GM21529 (cell line): Measurements from ENCODE around the gene PDP2.

Experiments
- ATAC-seq: cut with Tn5 transposase; IDR thresholded peaks from one replicate; pipeline ENCODE4 v1.9.1; 2021; ENCODE audit not compliant: unreplicated experiment

The PDP2 gene

GRCh38 chr16:66880288-66881013 lies at the start of gene PDP2:
PDP2 (plus strand) TSS chr16:66880515; CDS start chr16:66884285, 3,770 bp downstream.
- ATAC-seq: peak; percentile 94

DNA sequence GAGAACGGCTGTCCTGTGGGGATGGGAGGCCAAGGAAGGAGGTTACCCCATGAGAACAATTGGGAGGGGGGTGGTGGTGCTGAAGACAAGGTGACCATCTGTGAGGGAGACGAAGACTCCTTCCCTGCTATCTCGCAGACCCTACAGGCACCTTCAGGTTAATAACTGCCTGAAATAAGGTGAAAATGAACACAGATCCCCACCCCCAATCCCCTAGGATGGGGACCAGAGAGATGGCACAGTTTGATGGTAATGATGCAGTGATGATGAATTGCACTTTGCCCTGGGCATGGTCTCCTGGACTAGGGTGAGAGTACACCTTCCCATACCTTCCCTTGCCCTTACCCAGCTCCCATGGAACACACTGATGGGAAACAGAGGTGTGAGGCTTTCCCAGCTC lies 48.1 kb upstream of the PDP2 start:
- no peak for ATAC-seq

GRCh38 chr16:66832661-66833305 lies 47.5 kb upstream of the PDP2 start:
- ATAC-seq: no peak

DNA sequence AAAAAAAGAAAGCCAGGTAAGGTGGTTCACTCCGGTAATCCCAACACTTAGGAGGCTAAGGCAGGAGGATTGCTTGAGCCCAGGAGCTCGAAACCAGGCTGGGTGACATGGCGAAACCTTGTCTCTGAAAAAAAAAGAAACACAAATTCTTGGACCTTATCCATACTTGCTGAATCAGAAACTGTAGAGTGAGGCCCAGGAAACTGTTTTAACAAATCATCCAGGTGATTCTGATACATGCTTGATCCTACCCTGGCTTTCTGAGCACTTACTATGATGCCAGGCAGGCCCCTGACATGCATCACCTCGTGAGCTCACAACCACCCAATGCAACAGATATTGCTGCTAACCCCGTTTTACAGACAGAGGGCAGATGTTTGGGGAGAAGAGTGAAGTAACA lies 45.6 kb upstream of the PDP2 start:
- no peak for ATAC-seq

- no peak for ATAC-seq
Measured at GRCh38 chr16:66840883-66841282, 39.4 kb upstream of the PDP2 start.

DNA sequence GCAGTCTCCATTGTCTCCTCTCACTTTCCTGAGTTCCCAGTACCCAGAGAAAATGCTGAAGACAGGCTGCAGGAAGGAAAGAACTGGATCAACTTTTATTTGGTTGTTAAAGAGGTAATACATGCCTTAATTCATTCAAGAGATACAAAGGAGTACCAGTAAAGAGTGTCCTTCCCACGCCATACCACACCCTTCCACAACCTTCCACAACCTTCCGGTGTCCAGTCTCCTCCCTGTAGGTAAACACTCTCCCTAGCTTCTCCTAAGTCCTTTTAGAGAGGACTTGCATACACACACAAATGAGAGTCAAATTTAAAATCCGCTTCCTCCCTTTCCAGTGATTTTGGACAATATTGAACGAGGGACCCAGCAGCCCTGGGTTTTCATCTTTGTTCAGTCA lies 38.9 kb upstream of the PDP2 start:
- no peak for ATAC-seq

- no peak for ATAC-seq
Measured at GRCh38 chr16:66842765-66843164, 37.5 kb upstream of the PDP2 start.

DNA sequence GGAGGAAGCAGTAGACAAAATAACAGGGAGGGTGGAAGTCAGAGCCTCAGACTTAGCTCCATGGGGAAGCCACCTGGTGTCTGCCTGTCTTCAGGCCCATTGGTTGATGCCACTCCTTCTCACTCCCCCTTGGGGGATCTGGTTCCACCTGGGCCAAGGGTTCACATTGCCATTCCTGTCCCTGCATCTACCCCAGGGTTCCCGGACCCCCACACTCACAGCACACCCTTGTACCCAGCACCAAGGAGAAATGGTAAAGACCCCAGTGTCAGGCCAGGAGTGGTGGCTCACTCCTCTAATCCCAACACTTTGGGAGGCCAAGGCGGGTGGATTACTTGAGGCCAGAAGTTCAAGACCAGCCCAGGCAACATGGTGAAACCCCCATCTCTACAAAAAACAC lies 37.1 kb upstream of the PDP2 start:
- ATAC-seq: no peak

GRCh38 chr16:66844009-66844341 lies 36.3 kb upstream of the PDP2 start:
- ATAC-seq: no peak

- no peak for ATAC-seq
Measured at GRCh38 chr16:66844342-66845079, 35.8 kb upstream of the PDP2 start, which contains the start of gene CA7. CA7 (plus strand) TSS chr16:66844414; CDS start chr16:66844488, 74 bp downstream.

- ATAC-seq: no peak
Measured at GRCh38 chr16:66845080-66845410, 35.3 kb upstream of the PDP2 start.

GRCh38 chr16:66845791-66846221 lies 34.5 kb upstream of the PDP2 start:
- ATAC-seq: no peak

- no peak for ATAC-seq
Measured at GRCh38 chr16:66846266-66846665, 34.0 kb upstream of the PDP2 start.

- ATAC-seq: no peak
Measured at GRCh38 chr16:66846831-66847230, 33.5 kb upstream of the PDP2 start.

DNA sequence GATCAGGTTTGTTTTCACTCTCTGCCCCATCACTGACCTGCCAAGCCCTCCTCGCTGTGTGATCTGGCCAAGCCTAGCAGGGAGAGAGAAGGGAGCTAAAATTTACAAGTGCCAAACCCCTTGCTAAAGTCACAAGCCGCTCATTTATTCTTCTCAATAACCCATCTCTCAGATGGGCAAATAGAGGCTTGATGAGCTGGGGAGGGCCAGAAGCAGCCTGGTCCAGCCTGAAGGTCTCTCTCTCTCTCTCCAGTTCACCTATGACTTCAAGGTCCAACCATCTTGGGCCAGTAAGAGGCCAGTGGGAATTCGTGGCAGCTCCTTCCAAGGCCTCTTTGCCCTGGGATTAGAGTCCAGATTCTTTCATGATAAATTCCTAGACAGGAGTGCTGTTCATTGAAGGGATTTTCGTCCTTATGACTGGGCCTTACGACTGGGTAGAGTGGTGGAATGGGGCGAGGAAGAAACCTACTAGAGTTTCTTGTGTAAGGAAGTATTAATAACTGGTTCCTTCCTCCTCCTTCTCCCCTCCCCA lies 32.7 kb upstream of the PDP2 start:
- no peak for ATAC-seq

DNA sequence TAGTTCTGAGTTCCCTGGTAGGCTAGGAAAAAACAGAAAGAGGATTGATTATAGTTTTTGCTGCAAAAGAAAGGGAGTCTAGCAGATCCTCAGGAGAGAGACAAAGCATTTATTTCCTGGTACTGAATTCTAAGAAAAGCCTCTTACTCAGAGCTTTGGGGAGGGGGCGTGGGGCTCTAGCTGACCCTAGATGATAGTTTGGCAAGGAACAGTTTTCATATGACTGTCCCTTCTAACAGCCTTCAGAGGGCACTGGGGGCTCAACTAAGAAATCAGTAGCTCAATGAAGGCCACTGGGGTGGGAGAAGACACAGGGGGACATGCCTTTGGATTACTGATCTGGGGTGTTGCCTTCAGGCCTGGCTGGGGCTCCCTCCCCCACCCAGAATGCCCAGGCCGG lies 32.1 kb upstream of the PDP2 start:
- no peak for ATAC-seq

- ATAC-seq: no peak
Measured at GRCh38 chr16:66849021-66849420, 31.3 kb upstream of the PDP2 start.

- no peak for ATAC-seq
Measured at GRCh38 chr16:66849549-66849948, 30.8 kb upstream of the PDP2 start.

- ATAC-seq: no peak
Measured at GRCh38 chr16:66850115-66850815, 30.1 kb upstream of the PDP2 start.

DNA sequence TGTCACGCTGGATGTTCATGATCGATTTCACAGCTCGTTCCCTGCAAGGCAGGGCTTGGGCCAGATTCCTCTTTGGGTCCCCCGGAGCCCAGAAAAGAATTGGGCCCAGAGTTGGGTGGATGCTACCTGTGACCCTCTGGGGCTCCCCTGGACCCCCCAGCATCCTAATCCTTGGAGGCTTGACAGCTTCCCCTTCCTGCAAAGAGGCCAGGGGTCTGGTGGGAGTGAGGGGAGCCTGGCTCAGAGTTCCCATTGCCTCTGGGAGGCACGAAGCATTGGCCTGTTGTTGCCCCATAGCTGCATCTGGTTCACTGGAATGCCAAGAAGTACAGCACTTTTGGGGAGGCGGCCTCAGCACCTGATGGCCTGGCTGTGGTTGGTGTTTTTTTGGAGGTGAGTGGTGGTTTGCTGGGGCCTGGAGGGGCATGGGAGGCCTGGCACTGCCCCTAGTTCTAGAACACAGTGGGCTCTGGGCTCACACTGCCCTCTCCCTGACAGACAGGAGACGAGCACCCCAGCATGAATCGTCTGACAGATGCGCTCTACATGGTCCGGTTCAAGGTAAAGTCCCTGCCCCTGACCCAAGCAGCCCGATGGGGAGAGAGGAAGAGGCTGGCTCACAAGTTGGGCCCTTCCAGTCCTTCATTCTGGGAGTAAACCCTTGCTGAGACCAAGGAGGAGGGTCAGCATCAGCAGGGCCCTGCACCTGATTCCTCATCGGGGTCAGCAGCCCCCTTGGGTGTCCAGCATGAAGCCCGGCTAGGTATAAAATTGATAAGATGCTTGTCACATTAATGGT lies 28.9 kb upstream of the PDP2 start:
- no peak for ATAC-seq
